HG03103 (cell line): ENCODE results near the gene LEMD3.

Experiments
- ATAC-seq: cut with Tn5 transposase; IDR thresholded peaks from one replicate; pipeline ENCODE4 v1.9.1; 2021; ENCODE audit warnings: low read depth; ENCODE audit not compliant: unreplicated experiment

LEMD3 gene

GRCh38 chr12:65204886-65205525 is 35.6 kb downstream of the LEMD3 start:
- ATAC-seq, result no peak

DNA sequence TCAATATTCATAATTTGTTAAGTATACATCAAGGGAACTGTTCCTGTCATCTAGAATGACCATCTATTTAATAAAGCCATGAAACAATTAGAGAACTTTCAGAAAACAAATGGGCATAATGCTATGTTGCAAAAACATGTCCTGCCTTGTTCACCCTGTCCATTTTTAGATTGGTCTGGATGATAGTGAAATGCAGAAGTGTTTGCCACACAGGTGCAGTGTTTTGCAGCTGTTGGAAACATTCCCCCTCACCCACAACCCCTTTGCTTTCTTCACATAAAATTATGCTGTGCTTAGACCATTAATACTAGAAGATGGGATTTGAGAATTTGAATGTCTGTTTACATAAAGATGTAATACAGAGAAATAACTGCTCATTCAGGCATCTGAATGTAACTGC is 36.5 kb downstream of the LEMD3 start:
- ATAC-seq, result peak; percentile 40

DNA sequence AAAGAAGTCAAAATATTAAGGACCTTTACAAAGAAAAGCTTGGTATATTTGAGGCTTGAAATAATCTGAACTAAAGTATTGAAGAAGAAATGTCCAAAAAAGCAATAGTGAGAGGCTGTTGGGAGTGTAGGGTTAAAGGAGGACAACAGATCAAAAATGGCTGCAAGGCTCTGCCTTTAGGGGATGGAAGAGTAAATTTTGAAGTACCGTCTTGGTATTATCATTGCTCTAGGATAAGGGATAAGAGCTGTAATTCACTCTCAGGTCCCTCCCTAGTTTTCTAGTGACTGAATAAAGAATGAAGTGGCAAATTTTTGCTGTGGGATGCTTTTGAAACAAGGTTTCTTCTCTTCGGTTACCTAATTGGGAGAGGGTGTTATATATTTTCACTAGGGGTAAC is 38.7 kb downstream of the LEMD3 start:
- no peak for ATAC-seq

- ATAC-seq, result no peak
These were observed 39.7 kb downstream of the LEMD3 start for GRCh38 chr12:65208964-65209654.

DNA sequence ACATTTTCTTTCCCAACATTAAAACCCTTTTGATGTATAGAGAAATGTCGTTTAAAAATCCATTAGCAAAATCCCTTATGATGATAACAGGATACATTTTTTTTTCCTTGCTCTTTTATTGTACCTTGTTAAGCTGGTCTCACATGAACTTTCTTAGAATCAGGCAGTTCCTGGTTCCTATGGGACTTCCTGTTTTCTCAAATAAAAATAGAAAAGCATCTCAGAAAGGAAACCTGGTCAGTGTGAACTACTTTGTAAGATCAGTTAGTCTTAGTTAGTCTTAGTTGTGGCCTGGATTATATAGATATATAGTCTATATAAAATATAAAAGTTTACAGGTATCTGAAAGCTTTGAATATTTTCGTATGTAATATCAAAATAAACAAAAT is 40.3 kb downstream of the LEMD3 start:
- ATAC-seq, result peak; percentile 80

GRCh38 chr12:65217086-65217485 is 47.7 kb downstream of the LEMD3 start:
- no peak for ATAC-seq

GRCh38 chr12:65220761-65221160 is 51.4 kb downstream of the LEMD3 start:
- no peak for ATAC-seq

DNA sequence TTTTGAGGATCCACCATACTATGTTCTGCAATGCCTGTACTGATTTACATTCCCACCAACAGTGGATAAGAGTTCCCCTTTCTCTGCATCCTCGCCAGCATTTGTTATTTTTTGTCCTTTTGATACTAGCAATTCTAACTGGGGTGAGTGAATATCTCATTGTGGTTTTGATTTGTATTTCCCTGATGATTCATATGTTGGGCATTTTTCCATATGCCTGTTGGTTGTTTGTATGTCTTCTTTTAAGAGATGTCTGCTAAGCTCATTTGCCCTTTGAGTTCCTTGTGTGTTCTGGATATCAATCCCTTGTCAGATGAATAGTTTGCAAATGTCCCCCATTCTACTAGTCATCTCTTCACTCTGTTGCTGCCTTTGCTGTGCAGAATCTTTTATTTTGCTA is 60.1 kb downstream of the LEMD3 start:
- ATAC-seq, result no peak

DNA sequence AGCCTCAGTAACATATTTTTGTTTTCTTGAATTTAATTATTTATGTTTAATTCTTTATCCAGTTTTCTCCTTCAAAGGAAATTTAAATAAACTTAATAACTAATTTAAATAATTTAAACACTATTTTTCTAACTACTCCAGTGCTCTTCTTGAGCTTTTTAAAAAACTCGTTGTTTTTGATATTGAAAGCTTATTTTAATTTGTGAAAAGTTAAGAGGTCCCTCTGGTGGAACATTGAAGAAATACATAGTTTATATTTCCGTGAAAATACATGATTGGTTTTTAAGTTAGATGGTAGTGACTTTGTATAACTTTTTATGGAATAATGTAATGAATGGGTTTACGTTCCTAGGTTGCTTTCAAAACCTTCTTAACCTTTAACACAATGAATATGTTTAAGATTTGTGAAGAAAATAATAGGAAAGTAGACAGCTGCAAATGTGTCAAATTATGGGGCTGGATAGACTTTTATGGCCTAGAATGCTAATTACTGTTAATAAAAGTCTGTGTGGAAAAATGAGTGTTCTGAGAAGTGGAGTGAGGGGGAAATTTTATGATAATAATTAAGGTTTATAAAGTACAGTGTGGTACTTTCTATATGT is 63.2 kb downstream of the LEMD3 start:
- ATAC-seq, result no peak

GRCh38 chr12:65237153-65237552 is 67.8 kb downstream of the LEMD3 start:
- no peak for ATAC-seq

DNA sequence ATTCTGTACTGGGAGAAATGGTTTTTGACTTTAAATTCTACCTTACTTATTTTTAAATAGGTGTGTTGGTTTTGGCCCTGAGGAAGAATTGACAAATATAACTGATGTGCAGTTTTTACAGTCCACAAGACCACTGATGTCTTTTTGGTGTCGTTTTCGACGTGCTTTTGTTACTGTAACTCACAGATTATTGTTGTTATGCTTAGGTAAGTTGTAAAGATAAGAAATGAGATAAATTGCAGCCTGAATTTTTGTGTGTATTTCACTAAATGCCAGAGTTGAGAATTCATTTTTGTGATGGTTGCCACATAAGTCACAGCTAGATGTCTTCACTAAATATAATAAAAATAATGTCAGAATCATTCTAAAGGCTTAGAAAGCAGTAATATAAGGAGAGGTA is 69.2 kb downstream of the LEMD3 start:
- ATAC-seq, result no peak

DNA sequence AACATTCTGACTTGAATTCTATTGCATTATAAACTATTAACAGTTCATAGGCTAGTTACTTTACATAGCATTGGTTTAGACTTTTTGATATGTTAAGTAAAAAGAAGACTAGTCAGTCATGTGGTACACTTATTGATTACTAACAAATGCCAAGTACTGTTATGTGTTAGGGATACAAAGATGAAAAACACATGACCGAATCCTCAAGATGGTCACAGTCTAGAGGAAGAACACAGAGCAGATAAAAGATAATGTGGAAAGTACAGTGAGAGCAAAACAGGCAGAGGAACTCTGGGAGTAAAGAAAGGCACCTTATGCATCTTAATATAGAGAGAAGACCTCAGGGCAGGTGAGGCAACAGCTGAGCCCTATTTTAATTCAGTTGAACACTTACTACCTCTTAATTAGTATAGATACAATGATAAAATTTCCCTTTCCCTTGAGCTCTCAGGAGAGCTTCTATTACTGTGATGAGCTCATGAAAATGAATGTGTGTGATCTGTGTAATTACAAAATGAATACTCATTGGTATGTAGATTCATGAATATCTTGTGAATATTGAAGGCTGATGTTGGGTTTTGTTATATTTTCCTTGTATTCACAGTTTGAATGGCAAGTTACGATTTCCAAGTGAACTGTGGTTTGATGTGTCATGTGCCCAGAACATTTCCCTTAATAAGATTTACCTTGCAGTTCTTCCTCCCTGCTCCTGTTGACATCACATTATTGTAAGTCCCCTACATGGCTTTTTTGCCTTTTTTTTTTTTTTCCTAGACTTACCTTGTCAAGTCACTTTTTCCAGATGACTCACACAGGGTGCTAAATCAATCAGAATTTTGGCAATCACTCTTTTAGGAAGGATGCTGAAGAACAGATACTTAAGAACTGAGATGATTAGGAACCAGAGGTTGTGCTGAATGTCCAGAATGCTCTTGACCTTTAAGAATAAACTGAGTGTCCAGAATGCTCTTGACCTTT is 79.6 kb downstream of the LEMD3 start:
- no peak for ATAC-seq

GRCh38 chr12:65252515-65252914 is 83.1 kb downstream of the LEMD3 start:
- ATAC-seq, result no peak

DNA sequence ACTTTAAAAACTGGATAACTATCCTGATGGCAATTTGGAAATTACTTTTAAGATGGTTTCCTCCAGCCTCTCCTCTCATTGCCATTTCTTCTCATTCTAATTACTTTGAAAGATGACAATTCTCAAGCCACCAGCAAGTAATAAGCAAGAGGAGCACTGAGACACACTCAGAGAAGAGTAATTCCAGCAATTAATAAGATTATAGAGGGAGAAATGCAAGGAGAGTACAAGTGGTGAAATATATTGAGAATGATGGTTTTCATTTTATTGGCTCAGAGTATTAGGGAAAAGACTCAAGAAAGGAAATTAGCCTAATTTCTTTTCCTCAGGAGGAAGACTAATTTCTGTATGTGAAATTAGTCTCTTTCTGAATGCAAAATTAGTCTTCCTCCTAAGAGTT is 88.6 kb downstream of the LEMD3 start:
- no peak for ATAC-seq

DNA sequence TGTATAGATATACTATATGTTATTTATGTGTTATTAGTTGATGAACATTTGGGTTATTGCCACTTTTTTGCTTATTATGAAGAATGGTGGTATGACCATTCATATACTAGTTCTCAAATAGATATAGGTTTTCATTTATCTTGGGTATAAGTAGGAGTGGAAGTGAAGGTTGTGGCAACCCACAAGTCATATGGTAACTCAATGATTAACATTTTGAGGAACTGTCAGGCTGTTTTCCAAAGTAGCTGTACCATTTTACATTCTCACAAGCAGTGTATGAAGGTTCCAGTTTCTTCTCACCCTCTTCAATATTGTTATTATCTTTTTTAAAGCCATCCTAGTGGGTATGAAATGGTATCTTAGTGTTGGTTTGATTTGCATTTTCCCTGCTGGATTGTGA is 90.1 kb downstream of the LEMD3 start:
- no peak for ATAC-seq

DNA sequence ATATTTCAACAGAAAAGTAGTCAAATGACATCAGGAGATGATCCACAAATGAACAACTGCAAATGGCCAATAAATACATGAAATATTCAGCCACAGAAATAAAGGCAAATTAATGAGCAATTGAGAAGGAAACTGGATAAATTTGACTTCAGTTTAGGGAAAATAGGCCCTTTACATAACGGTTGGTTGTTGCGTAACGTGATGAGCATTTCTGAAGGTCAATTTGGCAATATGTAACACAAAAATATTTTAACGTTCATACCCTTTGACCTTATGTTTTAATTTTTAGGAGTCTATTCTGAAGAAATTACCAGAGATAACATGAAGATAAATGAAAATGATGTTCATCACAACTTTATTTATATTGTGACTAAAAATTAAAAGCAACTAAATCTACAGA is 94.4 kb downstream of the LEMD3 start:
- ATAC-seq, result no peak

- no peak for ATAC-seq
These were observed 97.0 kb downstream of the LEMD3 start for GRCh38 chr12:65266408-65266807.

- ATAC-seq, result no peak
These were observed 100.2 kb downstream of the LEMD3 start for GRCh38 chr12:65269603-65270002.

DNA sequence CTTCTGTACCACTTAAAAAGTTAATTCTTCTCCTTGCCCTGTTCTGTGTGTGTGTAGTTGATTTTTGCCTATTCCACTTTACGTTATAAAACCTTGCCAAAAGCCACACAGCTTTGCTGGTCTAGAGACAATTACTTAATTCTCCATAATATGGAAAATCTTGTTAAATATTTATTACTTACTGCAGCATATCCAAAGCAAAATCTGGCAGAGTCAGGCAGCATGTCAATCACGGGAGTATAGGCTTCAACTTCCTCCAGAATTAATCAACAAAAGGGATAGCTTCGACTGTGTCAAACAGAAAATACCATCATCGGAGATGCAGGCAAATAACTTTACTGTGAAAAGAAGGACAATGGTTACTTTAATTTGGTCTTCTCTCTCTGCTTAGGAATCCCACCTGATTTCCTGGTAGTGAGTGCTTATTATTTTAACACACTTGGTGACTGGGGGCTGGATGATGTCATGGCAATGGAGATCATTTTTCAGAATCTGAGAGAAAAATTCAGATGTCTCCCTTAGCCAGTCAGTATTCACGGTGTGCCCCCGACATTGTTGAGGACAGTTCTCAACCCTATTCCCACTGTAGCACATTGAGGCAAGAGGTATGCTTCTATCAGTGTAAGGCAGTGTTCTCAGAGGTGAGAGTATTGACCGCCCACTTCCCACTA is 105.4 kb downstream of the LEMD3 start:
- ATAC-seq, result no peak

DNA sequence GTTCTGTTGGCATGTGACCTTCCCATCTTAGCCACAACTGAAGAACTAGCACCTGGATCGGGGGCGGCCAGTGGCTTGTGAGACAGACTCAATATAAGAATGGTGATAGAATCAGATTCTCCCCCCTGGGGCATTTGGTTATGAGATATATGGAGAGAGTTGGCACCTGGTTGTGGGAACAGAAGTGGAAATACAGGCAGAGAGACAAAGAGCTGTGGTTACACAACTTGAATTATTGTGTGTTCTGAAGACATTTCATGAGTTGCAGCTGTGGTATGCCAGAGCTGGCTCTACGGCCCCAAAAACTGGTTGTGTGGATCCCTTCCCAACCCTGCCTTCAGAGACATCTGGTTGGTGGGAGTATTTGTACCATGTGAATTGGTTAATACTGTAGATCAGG is 106.2 kb downstream of the LEMD3 start:
- ATAC-seq, result no peak
